IMR-90 (cell line): ENCODE measurements around the gene MEF2C. TPM values are rescaled to one million over a fixed set of nuclear protein-coding genes. Genes with fewer than 3 reads are reported as not detected.

ENCODE experiments used
- ATAC-seq: fragments of 200-7000 bp; cut with Tn5 transposase; 2 replicates; pipeline ENCODE4 v1.9.1; 2020; ENCODE audit warnings: low read depth, mild to moderate bottlenecking, moderate library complexity
- BruUV-seq: library from RNA; stranded (reverse); fragments of 400-500 nt; replicated peaks from 2 replicates; lab custom pipeline; 2021; lab: Mats Ljungman, UMichigan
- CTCF ChIA-PET: fragments of 300-600 bp; formaldehyde crosslinking; extraction: SDS; loops from one replicate; lab custom pipeline; 2021; ENCODE audit warnings: antibody characterized with exemption; lab: Yijun Ruan, JAX
- POLR2A ChIA-PET: fragments of 300-600 bp; sonication (Branson Sonifier 250); formaldehyde crosslinking; loops from one replicate; lab custom pipeline; 2022; ENCODE audit warnings: antibody characterized with exemption; ENCODE audit not compliant: unreplicated experiment; lab: Charles Lee
- DNase-seq: peaks from one replicate; pipeline ENCODE4 v3.0.0; 2013
- H2AFZ ChIP-seq: replicated peaks from 2 replicates; pipeline ENCODE3; 2013; ENCODE audit warnings: low read length, mild to moderate bottlenecking; ENCODE audit not compliant: poor library complexity
- H2AK5ac ChIP-seq: 2 replicates; pipeline ENCODE4 v1.6.1; 2013; ENCODE audit warnings: low read depth, low read length, inconsistent platforms
- H2AK9ac ChIP-seq: replicated peaks from 2 replicates; pipeline ENCODE3; 2013; ENCODE audit warnings: mild to moderate bottlenecking, low read depth, low read length, moderate library complexity; ENCODE audit not compliant: poor library complexity
- H2BK120ac ChIP-seq: 2 replicates; pipeline ENCODE4 v1.6.1; 2013; ENCODE audit warnings: low read depth, low read length, inconsistent platforms
- H2BK15ac ChIP-seq: 3 replicates; pipeline ENCODE4 v1.6.1; 2013; ENCODE audit warnings: low read depth, low read length, inconsistent platforms
- H2BK20ac ChIP-seq: 2 replicates; pipeline ENCODE4 v1.6.1; 2013; ENCODE audit warnings: low read depth, mild to moderate bottlenecking, inconsistent platforms, low read length, moderate library complexity
- H2BK5ac ChIP-seq: 2 replicates; pipeline ENCODE4 v1.6.1; 2013; ENCODE audit warnings: mild to moderate bottlenecking, low read depth, low read length, inconsistent platforms; ENCODE audit not compliant: poor library complexity, severe bottlenecking
- H3K14ac ChIP-seq: replicated peaks from 2 replicates; pipeline ENCODE4 v1.6.1; 2013; ENCODE audit warnings: low read depth, low read length, inconsistent platforms
- H3K18ac ChIP-seq: 2 replicates; pipeline ENCODE4 v1.6.1; 2013; ENCODE audit warnings: low read depth, low read length, control low read depth
- H3K23ac ChIP-seq: 2 replicates; pipeline ENCODE4 v1.6.1; 2013; ENCODE audit warnings: low read depth, low read length, inconsistent platforms
- H3K27ac ChIP-seq: 2 replicates; pipeline ENCODE4 v1.5.1; 2013; ENCODE audit warnings: mild to moderate bottlenecking, control low read depth, low read length; ENCODE audit not compliant: insufficient read depth
- H3K27me3 ChIP-seq: 2 replicates; pipeline ENCODE4 v1.6.1; 2013; ENCODE audit warnings: low read length; ENCODE audit not compliant: control insufficient read depth, insufficient read depth
- H3K36me3 ChIP-seq: 2 replicates; pipeline ENCODE4 v1.6.1; 2013; ENCODE audit warnings: low read length, mixed read lengths; ENCODE audit not compliant: control insufficient read depth, insufficient read depth
- H3K4ac ChIP-seq: 2 replicates; pipeline ENCODE4 v1.6.1; 2013; ENCODE audit warnings: low read depth, low read length, inconsistent platforms
- H3K4me1 ChIP-seq: 2 replicates; pipeline ENCODE4 v1.6.1; 2013; ENCODE audit warnings: low read length, mixed read lengths; ENCODE audit not compliant: control insufficient read depth, insufficient read depth
- H3K4me2 ChIP-seq: 2 replicates; pipeline ENCODE4 v1.6.1; 2013; ENCODE audit warnings: low read depth, mild to moderate bottlenecking, control low read depth, low read length, moderate library complexity
- H3K4me3 ChIP-seq: 2 replicates; pipeline ENCODE4 v1.5.1; 2013; ENCODE audit warnings: low read depth, mild to moderate bottlenecking, control low read depth, low read length, moderate library complexity; ENCODE audit not compliant: insufficient read depth
- H3K56ac ChIP-seq: 2 replicates; pipeline ENCODE4 v1.6.1; 2013; ENCODE audit warnings: low read length, inconsistent platforms; ENCODE audit not compliant: insufficient read depth; ENCODE audit errors: extremely low read depth
- H3K79me1 ChIP-seq, 2 experiments: 2 replicates each; pipeline ENCODE4 v1.6.1; 2013; ENCODE audit warnings: low read length in 2 of 2, inconsistent platforms in 1 of 2, low read depth in 1 of 2
- H3K9ac ChIP-seq: 2 replicates; pipeline ENCODE4 v1.6.1; 2013; ENCODE audit warnings: low read depth, low read length, control low read depth
- H3K9me1 ChIP-seq: 2 replicates; pipeline ENCODE4 v1.6.1; 2013; ENCODE audit warnings: low read length, inconsistent platforms; ENCODE audit not compliant: insufficient read depth
- H3K9me3 ChIP-seq: 2 replicates; pipeline ENCODE4 v1.6.1; 2013; ENCODE audit warnings: low read length; ENCODE audit not compliant: control insufficient read depth, insufficient read depth
- H4K20me1 ChIP-seq: 2 replicates; pipeline ENCODE4 v1.6.1; 2013; ENCODE audit warnings: low read length, inconsistent platforms; ENCODE audit not compliant: insufficient read depth
- H4K5ac ChIP-seq: 2 replicates; pipeline ENCODE4 v1.6.1; 2013; ENCODE audit warnings: mild to moderate bottlenecking, low read depth, low read length, control low read depth
- H4K8ac ChIP-seq, 2 experiments: 2 replicates each; pipeline ENCODE4 v1.6.1; 2013; ENCODE audit warnings: low read depth in 2 of 2, low read length in 2 of 2, control low read depth in 1 of 2, inconsistent platforms in 1 of 2
- H4K91ac ChIP-seq: 2 replicates; pipeline ENCODE4 v1.6.1; 2013; ENCODE audit warnings: low read depth, low read length, inconsistent platforms; ENCODE audit not compliant: insufficient read depth
- BHLHE40 ChIP-seq: fragments of 150-350 bp; IDR thresholded peaks from 2 replicates; pipeline ENCODE4 v1.6.1; 2016; ENCODE audit warnings: mild to moderate bottlenecking, low read depth, low read length
- CEBPB ChIP-seq: IDR thresholded peaks from 2 replicates; pipeline ENCODE4 v1.6.1; 2012; ENCODE audit warnings: low read depth, low read length, improper control_type of control experiment
- CHD1 ChIP-seq: IDR thresholded peaks from 2 replicates; pipeline ENCODE4 v1.6.1; 2012; ENCODE audit warnings: low read depth, low read length, improper control_type of control experiment
- FOS ChIP-seq: fragments of 150-350 bp; IDR thresholded peaks from 2 replicates; pipeline ENCODE4 v1.6.1; 2016; ENCODE audit warnings: low read depth, low read length
- MAFK ChIP-seq: IDR thresholded peaks from 2 replicates; pipeline ENCODE4 v1.6.1; 2012; ENCODE audit warnings: low read depth, low read length, improper control_type of control experiment
- MXI1 ChIP-seq: IDR thresholded peaks from 2 replicates; pipeline ENCODE4 v1.6.1; 2012; ENCODE audit warnings: low read depth, mild to moderate bottlenecking, low read length, moderate library complexity, borderline replicate concordance
- NFE2L2 ChIP-seq: fragments of 150-350 bp; IDR thresholded peaks from 2 replicates; pipeline ENCODE4 v1.6.1; 2016; ENCODE audit warnings: low read depth, mild to moderate bottlenecking, low read length
- POLR2A ChIP-seq: IDR thresholded peaks from 2 replicates; pipeline ENCODE4 v1.6.1; 2012; ENCODE audit warnings: mild to moderate bottlenecking, low read depth, low read length
- RCOR1 ChIP-seq: IDR thresholded peaks from 2 replicates; pipeline ENCODE4 v1.6.1; 2012; ENCODE audit warnings: mild to moderate bottlenecking, low read length, improper control_type of control experiment; ENCODE audit not compliant: insufficient replicate concordance
- RFX5 ChIP-seq: IDR thresholded peaks from 2 replicates; pipeline ENCODE4 v1.8.0; 2012; ENCODE audit warnings: low read depth, mild to moderate bottlenecking, low read length, moderate library complexity
- WGBS, 2 experiments: methylation state at CpG; one replicate each; pipeline versions ENCODE4 v1.1.5 to v1.1.7; 2013; ENCODE audit warnings: missing lambda C conversion rate in 2 of 2; ENCODE audit not compliant: insufficient read length in 1 of 2; ENCODE audit errors: extremely low coverage in 2 of 2; 5-methylcytosine and 5-hydroxymethylcytosine counted together
- dilution Hi-C: fragments of 300-500 bp; cut with HindIII; formaldehyde crosslinking; loops from one replicate; pipeline ENCODE4 v1.14.3; 2018; ENCODE audit warnings: low sequenced_read_pairs; ENCODE audit not compliant: unreplicated experiment
- in situ Hi-C: fragments of 300-500 bp; cut with MboI; formaldehyde crosslinking; loops from 3 replicates; pipeline ENCODE4 v1.14.3; 2019; ENCODE audit warnings: low sequenced_read_pairs, inconsistent platforms, mixed read lengths
- intact Hi-C: fragments of 100-400 bp; cut with micrococcal nuclease; formaldehyde crosslinking; loops from 2 replicates; pipeline ENCODE4 v1.10.0; 2022
- polyA plus RNA-seq, 3 experiments: library from polyadenylated mRNA; depleted of rRNA; stranded (reverse); fragments of >200 nt; gene quantifications; 2 replicates each; pipeline ENCODE4 v1.2.3, GENCODE V29; 2012; ENCODE audit warnings: low replicate concordance in 1 of 3
- total RNA-seq: library from RNA; depleted of rRNA; stranded (reverse); fragments of >200 nt; gene quantifications from 2 replicates; pipeline ENCODE4 v1.2.3, GENCODE V29; 2012
- TF ChIP-seq, protein P1 (sequence below): conservative IDR thresholded peaks from 2 replicates; pipeline ENCODE4 v1.5.1; 2012; ENCODE audit warnings: mild to moderate bottlenecking, low read depth, low read length, improper control_type of control experiment
- TF ChIP-seq, protein P2 (sequence below): fragments of 150-350 bp; IDR thresholded peaks from 2 replicates; pipeline ENCODE4 v1.6.1; 2017; ENCODE audit warnings: mild to moderate bottlenecking, antibody characterized with exemption, low read length, low read depth
- TF ChIP-seq, protein P3 (sequence below): fragments of 150-350 bp; IDR thresholded peaks from 2 replicates; pipeline ENCODE4 v1.6.1; 2016; ENCODE audit warnings: low read depth, mild to moderate bottlenecking, low read length, moderate library complexity, borderline replicate concordance

The MEF2C gene
- total and polyA plus RNA-seq, 2 of the 4 experiments (the other 2 are of a cell fraction), result 1.5 to 6.8 TPM

DNA sequence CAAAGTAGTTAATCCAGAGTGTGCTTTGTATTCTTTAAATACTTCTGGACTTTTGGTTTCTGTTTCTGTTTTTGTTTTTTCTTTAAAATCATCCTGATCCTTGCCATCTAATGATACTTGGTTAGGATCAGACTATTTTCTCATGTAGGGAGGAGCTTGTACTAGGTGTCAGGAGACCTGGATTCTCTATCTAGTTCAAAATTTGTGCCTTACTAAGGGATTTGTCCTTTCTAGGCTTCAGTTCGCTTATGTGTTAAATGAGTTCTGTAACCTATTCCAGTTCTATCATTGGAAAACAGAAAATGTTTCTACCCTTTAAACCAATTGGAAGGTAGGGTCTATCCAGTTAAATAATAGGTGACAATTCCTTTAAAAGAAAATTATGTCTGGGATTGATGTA lies 3.3 kb upstream of the MEF2C start:
- H3K4me1 ChIP-seq, result 0 out of 2 replicates have a peak, but pooled peaks cover 3% of the 10 kb centered on the region
- CTCF ChIA-PET, result no interaction called here
- no peak overlapping the region for H4K91ac ChIP-seq
- in situ Hi-C loops (loop anchor here (10.0 kb wide), 1 partner anchor 59 kb away; no protein-coding TSS in a partner anchor), intact Hi-C loops (loop anchor here (10.0 kb wide), 1 partner anchor 329 kb away; no protein-coding TSS in a partner anchor), dilution Hi-C loops (no loop called here)
- no peak overlapping the region for H4K8ac ChIP-seq
- no peak overlapping the region for H2BK15ac ChIP-seq
- H3K4me3 ChIP-seq, result no peak overlapping the region
- H3K27ac ChIP-seq, result no peak overlapping the region
- H2BK120ac ChIP-seq, result no peak overlapping the region
- H3K36me3 ChIP-seq, result no peaks in the 10 kb centered on the region
- no peak overlapping the region for H2AK9ac ChIP-seq
- no peak overlapping the region for H3K9ac ChIP-seq
- TF ChIP-seq FOS (no peak), RFX5 (no peak), BHLHE40 (no peak), MAFK (no peak), POLR2A (no peak), MXI1 (no peak), CHD1 (no peak), CEBPB (no peak), RCOR1 (no peak), NFE2L2 (no peak)
- TF ChIP-seq, protein P1, sequence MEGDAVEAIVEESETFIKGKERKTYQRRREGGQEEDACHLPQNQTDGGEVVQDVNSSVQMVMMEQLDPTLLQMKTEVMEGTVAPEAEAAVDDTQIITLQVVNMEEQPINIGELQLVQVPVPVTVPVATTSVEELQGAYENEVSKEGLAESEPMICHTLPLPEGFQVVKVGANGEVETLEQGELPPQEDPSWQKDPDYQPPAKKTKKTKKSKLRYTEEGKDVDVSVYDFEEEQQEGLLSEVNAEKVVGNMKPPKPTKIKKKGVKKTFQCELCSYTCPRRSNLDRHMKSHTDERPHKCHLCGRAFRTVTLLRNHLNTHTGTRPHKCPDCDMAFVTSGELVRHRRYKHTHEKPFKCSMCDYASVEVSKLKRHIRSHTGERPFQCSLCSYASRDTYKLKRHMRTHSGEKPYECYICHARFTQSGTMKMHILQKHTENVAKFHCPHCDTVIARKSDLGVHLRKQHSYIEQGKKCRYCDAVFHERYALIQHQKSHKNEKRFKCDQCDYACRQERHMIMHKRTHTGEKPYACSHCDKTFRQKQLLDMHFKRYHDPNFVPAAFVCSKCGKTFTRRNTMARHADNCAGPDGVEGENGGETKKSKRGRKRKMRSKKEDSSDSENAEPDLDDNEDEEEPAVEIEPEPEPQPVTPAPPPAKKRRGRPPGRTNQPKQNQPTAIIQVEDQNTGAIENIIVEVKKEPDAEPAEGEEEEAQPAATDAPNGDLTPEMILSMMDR, result no peak
- TF ChIP-seq, protein P2, sequence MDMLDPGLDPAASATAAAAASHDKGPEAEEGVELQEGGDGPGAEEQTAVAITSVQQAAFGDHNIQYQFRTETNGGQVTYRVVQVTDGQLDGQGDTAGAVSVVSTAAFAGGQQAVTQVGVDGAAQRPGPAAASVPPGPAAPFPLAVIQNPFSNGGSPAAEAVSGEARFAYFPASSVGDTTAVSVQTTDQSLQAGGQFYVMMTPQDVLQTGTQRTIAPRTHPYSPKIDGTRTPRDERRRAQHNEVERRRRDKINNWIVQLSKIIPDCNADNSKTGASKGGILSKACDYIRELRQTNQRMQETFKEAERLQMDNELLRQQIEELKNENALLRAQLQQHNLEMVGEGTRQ, result no peak
- TF ChIP-seq, protein P3, sequence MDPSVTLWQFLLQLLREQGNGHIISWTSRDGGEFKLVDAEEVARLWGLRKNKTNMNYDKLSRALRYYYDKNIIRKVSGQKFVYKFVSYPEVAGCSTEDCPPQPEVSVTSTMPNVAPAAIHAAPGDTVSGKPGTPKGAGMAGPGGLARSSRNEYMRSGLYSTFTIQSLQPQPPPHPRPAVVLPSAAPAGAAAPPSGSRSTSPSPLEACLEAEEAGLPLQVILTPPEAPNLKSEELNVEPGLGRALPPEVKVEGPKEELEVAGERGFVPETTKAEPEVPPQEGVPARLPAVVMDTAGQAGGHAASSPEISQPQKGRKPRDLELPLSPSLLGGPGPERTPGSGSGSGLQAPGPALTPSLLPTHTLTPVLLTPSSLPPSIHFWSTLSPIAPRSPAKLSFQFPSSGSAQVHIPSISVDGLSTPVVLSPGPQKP, result no peak
- H3K27me3 ChIP-seq, result no peaks in the 10 kb centered on the region
- no peak overlapping the region for H3K14ac ChIP-seq
- H3K9me1 ChIP-seq, result no peaks in the 10 kb centered on the region; the same call in 1 of the 2 replicates
- no peak overlapping the region for H2AK5ac ChIP-seq
- DNase-seq, result no peak
- H4K5ac ChIP-seq, result no peak overlapping the region
- H2AFZ ChIP-seq, result no peak overlapping the region
- H2BK20ac ChIP-seq, result no peak overlapping the region
- no peaks in the 10 kb centered on the region for H4K20me1 ChIP-seq
- no peak for ATAC-seq
- H3K18ac ChIP-seq, result no peak overlapping the region
- H3K4ac ChIP-seq, result no peak overlapping the region
- POLR2A ChIA-PET, result no interaction called here
- H3K56ac ChIP-seq, result no peak overlapping the region
- no peak overlapping the region for H2BK5ac ChIP-seq
- no TSS peak for BruUV-seq
- H3K23ac ChIP-seq, result no peak overlapping the region
- peak overlapping the region; percentile 18; the same call in 1 of the 2 replicates for H3K4me2 ChIP-seq
- H3K79me1 ChIP-seq, result 0 out of 4 replicates have a peak, but pooled peaks cover 0 to 13% of the 10 kb centered on the region in 2 experiments
- no peaks in the 10 kb centered on the region for H3K9me3 ChIP-seq
- no CpG with 5 or more reads among the region's 1 CpG for WGBS, 2 experiments
